Cardiac muscle cell (in vitro differentiated cells and primary cell): ENCODE results near the gene LYSMD2. TPM values are rescaled to one million over a fixed set of nuclear protein-coding genes. Genes with fewer than 3 reads are reported as not detected.
A peak's percentile ranks its signal among the peaks of the same experiment; 100 is the strongest.

ENCODE experiments used
- DNase-seq, 2 donors: peaks; one replicate each; pipeline versions ENCODE4 v3.0.0 to v3.0.0-alpha.2; 2010 to 2017; ENCODE audit warnings: low read depth in 1 of 2, low spot score in 1 of 2
- H3K27ac ChIP-seq: fragments of 200-600 bp; sonication (generic); 2 replicates; pipeline ENCODE4 v1.5.1; 2016
- H3K27me3 ChIP-seq: fragments of 200-600 bp; sonication (generic); 2 replicates; pipeline ENCODE4 v1.6.0; 2016; ENCODE audit warnings: control low read depth
- H3K36me3 ChIP-seq: fragments of 200-600 bp; sonication (generic); 2 replicates; pipeline ENCODE4 v1.5.1; 2016; ENCODE audit warnings: control low read depth
- H3K4me1 ChIP-seq: fragments of 200-600 bp; sonication (generic); 2 replicates; pipeline ENCODE4 v1.8.1; 2017; ENCODE audit warnings: low read depth, mild to moderate bottlenecking, mixed run types
- H3K4me3 ChIP-seq: fragments of 200-600 bp; sonication (generic); 2 replicates; pipeline ENCODE4 v1.5.1; 2016; ENCODE audit warnings: mild to moderate bottlenecking
- H3K9me3 ChIP-seq: fragments of 200-600 bp; sonication (generic); 2 replicates; pipeline ENCODE4 v1.5.1; 2017; ENCODE audit warnings: low read depth, mild to moderate bottlenecking, control low read depth
- polyA plus RNA-seq: library from polyadenylated mRNA; unstranded; fragments of >200 nt; fragmentation: Nextera tagmentation; extraction: Ambion mirVana; gene quantifications from 2 replicates; pipeline ENCODE4 v1.2.1, GENCODE V29; 2016
- total RNA-seq: library from RNA; depleted of rRNA; stranded (reverse); fragments of >200 nt; gene quantifications from 2 replicates; pipeline ENCODE4 v1.2.3, GENCODE V29; 2016
- TF ChIP-seq, protein P1 (sequence below): IDR thresholded peaks from 2 replicates; pipeline ENCODE4 v1.5.1; 2012; ENCODE audit warnings: low read depth, mild to moderate bottlenecking, low read length

The LYSMD2 gene
- total and polyA plus RNA-seq, 2 experiments from 2014 or later: 1.7 to 1.9 TPM

DNA sequence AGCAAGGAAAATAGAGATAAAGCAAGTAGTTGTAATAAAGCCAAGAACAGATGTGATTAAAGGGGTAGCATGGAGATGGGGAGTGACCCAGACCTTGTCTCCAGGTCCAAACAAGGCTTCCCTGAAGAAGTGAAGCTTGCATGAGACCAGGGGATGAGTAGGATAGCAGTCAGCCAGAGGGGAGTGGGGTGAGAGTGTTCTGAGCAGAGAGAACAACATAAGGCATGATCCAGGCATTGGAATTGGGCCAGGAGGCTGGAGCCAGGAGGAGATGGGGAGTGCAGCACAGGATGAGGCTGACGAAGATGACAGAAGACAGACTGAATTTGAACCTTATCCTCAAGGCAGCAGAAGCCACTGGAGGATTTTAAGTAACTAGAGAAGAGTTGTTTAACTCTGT lies 21.2 kb upstream of the LYSMD2 start:
- H3K9me3 ChIP-seq: no peaks in the 10 kb centered on the region
- DNase-seq: peak in 1 of 2 donors; percentile 84
- H3K27me3 ChIP-seq: peaks cover 27% of the 10 kb centered on the region
- no peaks in the 10 kb centered on the region for H3K4me1 ChIP-seq
- no peak overlapping the region for H3K4me3 ChIP-seq
- H3K27ac ChIP-seq: no peak overlapping the region
- no peaks in the 10 kb centered on the region for H3K36me3 ChIP-seq
- TF ChIP-seq, protein P1, sequence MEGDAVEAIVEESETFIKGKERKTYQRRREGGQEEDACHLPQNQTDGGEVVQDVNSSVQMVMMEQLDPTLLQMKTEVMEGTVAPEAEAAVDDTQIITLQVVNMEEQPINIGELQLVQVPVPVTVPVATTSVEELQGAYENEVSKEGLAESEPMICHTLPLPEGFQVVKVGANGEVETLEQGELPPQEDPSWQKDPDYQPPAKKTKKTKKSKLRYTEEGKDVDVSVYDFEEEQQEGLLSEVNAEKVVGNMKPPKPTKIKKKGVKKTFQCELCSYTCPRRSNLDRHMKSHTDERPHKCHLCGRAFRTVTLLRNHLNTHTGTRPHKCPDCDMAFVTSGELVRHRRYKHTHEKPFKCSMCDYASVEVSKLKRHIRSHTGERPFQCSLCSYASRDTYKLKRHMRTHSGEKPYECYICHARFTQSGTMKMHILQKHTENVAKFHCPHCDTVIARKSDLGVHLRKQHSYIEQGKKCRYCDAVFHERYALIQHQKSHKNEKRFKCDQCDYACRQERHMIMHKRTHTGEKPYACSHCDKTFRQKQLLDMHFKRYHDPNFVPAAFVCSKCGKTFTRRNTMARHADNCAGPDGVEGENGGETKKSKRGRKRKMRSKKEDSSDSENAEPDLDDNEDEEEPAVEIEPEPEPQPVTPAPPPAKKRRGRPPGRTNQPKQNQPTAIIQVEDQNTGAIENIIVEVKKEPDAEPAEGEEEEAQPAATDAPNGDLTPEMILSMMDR: no peak

DNA sequence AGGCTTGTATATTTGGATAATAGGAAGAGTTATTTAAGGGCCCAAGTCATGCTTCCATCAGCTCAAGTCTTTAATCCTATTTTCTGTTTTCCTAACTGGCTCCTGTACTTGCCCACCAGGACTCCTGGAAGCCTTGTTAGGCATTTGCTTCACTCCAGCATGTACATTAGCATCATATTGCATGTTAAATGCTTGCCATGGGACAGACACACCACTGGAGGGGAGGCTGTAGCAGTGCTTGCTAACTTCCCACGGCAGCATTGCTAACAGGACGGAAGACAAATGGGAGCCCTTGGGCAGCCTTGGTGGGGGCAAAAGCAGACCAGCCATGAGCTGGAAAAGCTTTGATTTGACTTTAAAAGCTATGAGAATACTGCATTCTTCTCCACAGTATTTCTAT lies 20.0 kb upstream of the LYSMD2 start:
- Histone ChIP-seq H3K36me3 (no peaks in the 10 kb centered on the region), H3K9me3 (no peaks in the 10 kb centered on the region), H3K4me3 (no peak overlapping the region), H3K27ac (no peak overlapping the region), H3K27me3 (peaks cover 38% of the 10 kb centered on the region), H3K4me1 (no peaks in the 10 kb centered on the region)
- TF ChIP-seq, protein P1: no peak
- DNase-seq: no peak

DNA sequence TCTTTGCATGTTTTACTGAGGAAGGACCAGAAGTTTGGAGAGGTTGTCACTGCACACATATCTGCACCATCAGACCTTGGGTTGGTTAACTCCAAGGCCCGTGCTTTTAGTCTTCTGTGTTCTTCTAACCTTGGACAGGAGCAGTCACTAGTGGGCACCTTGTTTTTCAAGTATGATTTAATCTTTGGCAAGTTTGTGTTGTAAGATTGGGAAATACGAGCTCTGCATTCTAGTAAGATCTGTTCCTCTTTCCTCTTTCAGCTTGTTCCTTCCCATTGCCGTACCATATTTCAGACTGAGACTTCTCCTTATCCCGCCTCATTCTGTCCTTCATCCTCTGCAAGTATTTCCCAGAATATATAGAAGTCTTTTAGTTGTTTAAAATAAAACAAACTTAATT lies 19.0 kb upstream of the LYSMD2 start:
- TF ChIP-seq, protein P1: no peak
- Histone ChIP-seq H3K27me3 (peaks cover 38% of the 10 kb centered on the region), H3K4me1 (no peaks in the 10 kb centered on the region), H3K27ac (no peak overlapping the region), H3K9me3 (no peaks in the 10 kb centered on the region), H3K36me3 (no peaks in the 10 kb centered on the region), H3K4me3 (no peak overlapping the region)
- DNase-seq: no peak

DNA sequence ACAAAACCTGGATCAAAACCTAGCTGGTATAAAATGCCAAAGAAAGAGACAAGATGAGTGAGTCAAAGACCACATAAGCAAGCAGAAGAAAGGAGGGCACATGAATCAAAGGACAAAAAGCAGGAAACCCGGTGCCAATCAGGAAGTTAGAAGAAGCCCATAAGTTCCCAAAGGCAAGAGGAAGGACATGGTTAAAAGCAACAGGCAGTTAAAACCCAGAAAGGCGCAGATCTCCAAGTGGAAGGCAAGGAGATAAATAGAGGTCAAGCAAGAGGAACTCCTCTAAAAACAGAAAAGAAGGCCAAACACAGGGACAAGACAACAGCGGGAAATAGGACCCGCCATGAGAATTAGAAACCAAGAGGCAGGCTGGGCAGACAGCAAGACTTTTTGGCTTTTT lies 18.3 kb upstream of the LYSMD2 start:
- no peaks in the 10 kb centered on the region for H3K9me3 ChIP-seq
- peaks cover 43% of the 10 kb centered on the region for H3K27me3 ChIP-seq
- TF ChIP-seq, protein P1: no peak
- no peaks in the 10 kb centered on the region for H3K36me3 ChIP-seq
- DNase-seq: no peak
- no peak overlapping the region for H3K27ac ChIP-seq
- no peaks in the 10 kb centered on the region for H3K4me1 ChIP-seq
- H3K4me3 ChIP-seq: no peak overlapping the region

DNA sequence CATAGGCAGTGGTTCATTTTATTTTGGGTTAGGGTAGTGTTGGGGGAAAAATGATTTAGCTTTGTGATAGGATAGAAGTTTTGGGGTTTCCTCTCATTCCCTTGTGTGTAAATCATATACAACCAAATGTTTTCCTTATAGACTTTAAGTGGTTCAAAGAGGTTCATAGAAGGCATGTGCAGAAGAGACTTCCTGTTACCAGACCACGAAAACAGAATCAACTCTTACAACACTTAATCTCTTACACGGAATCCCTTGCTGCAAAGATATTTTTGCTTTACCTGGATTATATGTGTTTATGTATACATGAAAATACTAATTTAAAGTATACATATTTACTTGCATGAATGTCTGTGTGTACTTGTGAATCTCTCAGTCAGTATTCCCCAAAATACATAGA lies 16.8 kb upstream of the LYSMD2 start:
- TF ChIP-seq, protein P1: no peak
- Histone ChIP-seq H3K27ac (no peak overlapping the region), H3K9me3 (no peaks in the 10 kb centered on the region), H3K4me3 (no peak overlapping the region), H3K27me3 (peaks cover 58% of the 10 kb centered on the region), H3K36me3 (no peaks in the 10 kb centered on the region), H3K4me1 (no peaks in the 10 kb centered on the region)
- DNase-seq: no peak

DNA sequence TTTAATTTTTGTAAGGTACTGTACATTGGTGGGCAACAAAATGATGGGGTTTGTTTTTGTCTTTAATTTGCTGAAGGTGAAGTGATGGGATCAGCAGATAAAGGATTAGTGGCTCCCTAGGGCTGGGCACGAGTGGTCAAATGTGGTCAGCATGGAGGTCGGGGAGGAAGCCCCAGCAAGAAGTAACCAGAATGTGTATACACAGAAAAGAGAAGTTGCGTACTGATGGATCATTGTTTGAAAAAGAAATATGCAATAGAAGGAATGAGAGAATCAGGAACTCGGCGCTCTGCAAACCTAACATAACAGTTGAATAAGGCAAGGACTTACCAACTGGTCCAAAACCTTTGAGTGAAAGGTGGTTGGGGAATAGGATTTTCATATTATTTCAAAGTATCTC lies 15.4 kb upstream of the LYSMD2 start:
- no peaks in the 10 kb centered on the region for H3K4me1 ChIP-seq
- DNase-seq: no peak
- H3K27ac ChIP-seq: no peak overlapping the region
- no peaks in the 10 kb centered on the region for H3K9me3 ChIP-seq
- TF ChIP-seq, protein P1: no peak
- H3K4me3 ChIP-seq: no peak overlapping the region
- H3K36me3 ChIP-seq: no peaks in the 10 kb centered on the region
- peaks cover 72% of the 10 kb centered on the region for H3K27me3 ChIP-seq
